Measurements from ENCODE around the gene SPIRE2. TPM values are rescaled to one million over a fixed set of nuclear protein-coding genes. Genes with fewer than 3 reads are reported as not detected.

The SPIRE2 gene
- total and polyA plus RNA-seq, 2 of the 13 experiments (the other 11 are each of a cell fraction or from before 2014, with no cell fraction given) = 13.3 to 37.5 TPM

- TF ChIP-seq ZBTB1 (CRISPR knock-in tag; IDR thresholded peaks at IDR 0.05; ENCODE audit: borderline replicate concordance) (no peak), CBX5 (CRISPR knock-in tag; IDR thresholded peaks at IDR 0.05; ENCODE audit: borderline replicate concordance) (no peak; the same call in 1 of the 2 replicates), BRF2 (CRISPR knock-in tag; IDR thresholded peaks at IDR 0.05) (0 out of 2 replicates have a peak, but pooled peaks have one; percentile 38), RXRA (CRISPR knock-in tag; IDR thresholded peaks at IDR 0.05) (peak; percentile 81), CREM (IDR thresholded peaks at IDR 0.05) (no peak), CREM (CRISPR knock-in tag; IDR thresholded peaks at IDR 0.05) (no peak), ZNF574 (CRISPR knock-in tag; IDR thresholded peaks at IDR 0.05) (peak; percentile 10), AGO2 (optimal IDR thresholded peaks at IDR 0.05; ENCODE audit: low read depth, low read length) (peak; percentile 94), ZNF572 (CRISPR knock-in tag; IDR thresholded peaks at IDR 0.05) (0 out of 2 replicates have a peak, but pooled peaks have one; percentile 58), ZNF709 (CRISPR knock-in tag; IDR thresholded peaks at IDR 0.05) (peak; percentile 62; the same call in 1 of the 2 replicates), GABPB1 (CRISPR knock-in tag; IDR thresholded peaks at IDR 0.05) (peak; percentile 80), ZNF414 (CRISPR knock-in tag; IDR thresholded peaks at IDR 0.05) (peak; percentile 57), THAP8 (CRISPR knock-in tag; IDR thresholded peaks at IDR 0.05; ENCODE audit: borderline replicate concordance) (no peak), LCORL (IDR thresholded peaks at IDR 0.05) (no peak), LCORL (CRISPR knock-in tag; IDR thresholded peaks at IDR 0.05) (peak; percentile 82), FOXC1 (CRISPR knock-in tag; IDR thresholded peaks at IDR 0.05; ENCODE audit: borderline replicate concordance) (peak; percentile 20; the same call in 1 of the 2 replicates), TFE3 (CRISPR knock-in tag; IDR thresholded peaks at IDR 0.05) (no peak), ZNF501 (CRISPR knock-in tag; IDR thresholded peaks at IDR 0.05) (peak; percentile 77), NCOA2 (CRISPR knock-in tag; IDR thresholded peaks at IDR 0.05) (peak; percentile 55; the same call in 1 of the 2 replicates), MTERF4 (CRISPR knock-in tag; IDR thresholded peaks at IDR 0.05) (peak; percentile 81; the same call in 1 of the 2 replicates), ZNF564 (CRISPR knock-in tag; IDR thresholded peaks at IDR 0.05) (no peak), THYN1 (CRISPR knock-in tag; IDR thresholded peaks at IDR 0.05; ENCODE audit: borderline replicate concordance, low read depth) (no peak; the same call in 1 of the 2 replicates)
Observed at GRCh38 chr16:89829630-89830437, 1.6 kb downstream of the SPIRE2 start (continued).

Measured in HepG2 (cell line).